GM12864 (cell line): ENCODE results near the gene PITRM1.

Source experiments
- DNase-seq: peaks from one replicate; pipeline ENCODE4 v3.0.0-alpha.2; 2011; ENCODE audit warnings: low read depth
- H3K4me3 ChIP-seq: 2 replicates; pipeline ENCODE4 v1.5.1; 2011; ENCODE audit warnings: mild to moderate bottlenecking, low read depth, low read length, control low read depth
- CTCF ChIP-seq: IDR thresholded peaks from 2 replicates; pipeline ENCODE4 v1.5.1; 2011; ENCODE audit warnings: low read depth, mild to moderate bottlenecking, moderate library complexity, low read length, control low read depth, inconsistent platforms; ENCODE audit errors: missing control alignments

The PITRM1 gene

GRCh38 chr10:3166496-3167290 lies 5.9 kb downstream of the PITRM1 start:
- no peak for DNase-seq
- TF ChIP-seq CTCF = no peak
- H3K4me3 ChIP-seq = no peak overlapping the region

- DNase-seq = no peak
- TF ChIP-seq CTCF = no peak
- H3K4me3 ChIP-seq = no peak overlapping the region
Measured at GRCh38 chr10:3165196-3165595, 7.4 kb downstream of the PITRM1 start.

GRCh38 chr10:3163879-3164278 lies 8.7 kb downstream of the PITRM1 start:
- no peak for TF ChIP-seq CTCF
- DNase-seq = no peak

GRCh38 chr10:3162533-3162932 lies 10.0 kb downstream of the PITRM1 start:
- TF ChIP-seq CTCF = no peak
- no peak for DNase-seq
- H3K4me3 ChIP-seq = no peak overlapping the region

More at GRCh38 chr10:3163879-3164278, 8.7 kb downstream of the PITRM1 start:
- no peak overlapping the region for H3K4me3 ChIP-seq

- DNase-seq = no peak
- H3K4me3 ChIP-seq = no peak overlapping the region
- no peak for TF ChIP-seq CTCF
Measured at GRCh38 chr10:3159152-3159551, 13.4 kb downstream of the PITRM1 start.

GRCh38 chr10:3154666-3155065 lies 17.9 kb downstream of the PITRM1 start:
- DNase-seq = no peak
- TF ChIP-seq CTCF = no peak
- H3K4me3 ChIP-seq = no peak overlapping the region

GRCh38 chr10:3152566-3152935 lies 20.0 kb downstream of the PITRM1 start:
- no peak for DNase-seq
- no peak for TF ChIP-seq CTCF
- no peak overlapping the region for H3K4me3 ChIP-seq
